ENCODE results near the gene MAP3K5.

GRCh38 chr6:136769759-136770158 is 22.5 kb downstream of the MAP3K5 start:
- TF ChIP-seq CTCF (IDR thresholded peaks at IDR 0.05; ENCODE audit: insufficient read depth, low read length, poor library complexity, severe bottlenecking): no peak
- TF ChIP-seq EZH2phosphoT487 (conservative IDR thresholded peaks at IDR 0.05; ENCODE audit: low read length): no peak
